GM18870 (cell line): ENCODE measurements around the gene ROR1.

Experiments
- ATAC-seq: cut with Tn5 transposase; IDR thresholded peaks from one replicate; pipeline ENCODE4 v1.9.1; 2021; ENCODE audit warnings: moderate library complexity; ENCODE audit not compliant: unreplicated experiment

Gene ROR1

DNA sequence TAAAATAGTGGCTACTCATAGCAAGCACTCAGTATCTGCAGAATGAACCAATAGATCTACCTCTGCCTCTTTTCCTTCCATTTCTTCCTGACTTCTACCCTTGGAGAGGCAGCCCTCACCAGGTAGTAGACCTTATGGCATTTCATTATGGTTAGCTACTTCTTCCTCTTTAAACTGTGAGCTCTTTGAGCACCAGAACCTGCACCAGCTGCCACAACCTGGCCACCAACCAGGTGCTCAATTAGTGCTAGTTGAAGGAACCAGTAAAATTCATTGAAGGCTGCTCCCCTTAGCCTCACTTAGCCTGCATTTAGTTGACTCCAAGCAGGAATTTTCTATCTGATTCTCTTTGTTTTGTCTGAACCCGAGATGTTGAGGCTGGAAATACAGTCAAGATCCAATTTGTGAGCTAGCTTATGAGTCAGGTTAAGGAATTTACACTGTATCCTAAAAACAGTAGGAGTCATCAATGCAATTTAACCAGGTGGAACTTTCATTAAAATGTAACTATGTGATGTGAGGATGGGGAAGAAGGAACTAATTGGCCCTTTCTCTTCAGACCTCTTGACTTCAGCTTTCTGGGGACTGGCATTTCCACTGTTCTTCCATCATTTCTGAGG, 348.1 kb downstream of the ROR1 start:
- no peak for ATAC-seq

- no peak for ATAC-seq
Observed at GRCh38 chr1:64122588-64122987, 348.8 kb downstream of the ROR1 start.

GRCh38 chr1:64124704-64125440, 351.1 kb downstream of the ROR1 start:
- no peak for ATAC-seq

- no peak for ATAC-seq
Observed at GRCh38 chr1:64126581-64126980, 352.8 kb downstream of the ROR1 start.

DNA sequence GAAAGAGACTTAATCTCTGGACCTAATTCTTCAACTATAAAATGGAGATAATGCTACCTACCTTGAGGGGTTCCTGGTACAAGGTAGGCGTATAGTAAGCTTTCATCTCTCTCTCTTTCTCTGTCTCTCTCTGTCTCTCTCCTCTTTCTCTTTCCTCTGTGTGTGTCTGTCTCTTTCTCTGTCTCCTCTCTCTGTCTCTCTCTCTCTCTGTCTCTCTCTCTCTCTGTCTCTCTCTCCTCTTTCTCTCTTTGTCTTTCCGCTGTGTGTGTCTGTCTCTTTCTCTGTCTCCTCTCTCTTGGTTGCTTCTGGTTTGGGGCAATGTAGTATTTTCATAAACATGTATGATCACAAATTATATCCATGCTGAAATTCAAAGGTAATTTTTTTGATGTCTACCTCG, 353.5 kb downstream of the ROR1 start:
- no peak for ATAC-seq

- ATAC-seq: no peak
Observed at GRCh38 chr1:64129701-64130100, 355.9 kb downstream of the ROR1 start.

GRCh38 chr1:64131155-64131554, 357.3 kb downstream of the ROR1 start:
- ATAC-seq: no peak

GRCh38 chr1:64133036-64133435, 359.2 kb downstream of the ROR1 start:
- ATAC-seq: no peak

DNA sequence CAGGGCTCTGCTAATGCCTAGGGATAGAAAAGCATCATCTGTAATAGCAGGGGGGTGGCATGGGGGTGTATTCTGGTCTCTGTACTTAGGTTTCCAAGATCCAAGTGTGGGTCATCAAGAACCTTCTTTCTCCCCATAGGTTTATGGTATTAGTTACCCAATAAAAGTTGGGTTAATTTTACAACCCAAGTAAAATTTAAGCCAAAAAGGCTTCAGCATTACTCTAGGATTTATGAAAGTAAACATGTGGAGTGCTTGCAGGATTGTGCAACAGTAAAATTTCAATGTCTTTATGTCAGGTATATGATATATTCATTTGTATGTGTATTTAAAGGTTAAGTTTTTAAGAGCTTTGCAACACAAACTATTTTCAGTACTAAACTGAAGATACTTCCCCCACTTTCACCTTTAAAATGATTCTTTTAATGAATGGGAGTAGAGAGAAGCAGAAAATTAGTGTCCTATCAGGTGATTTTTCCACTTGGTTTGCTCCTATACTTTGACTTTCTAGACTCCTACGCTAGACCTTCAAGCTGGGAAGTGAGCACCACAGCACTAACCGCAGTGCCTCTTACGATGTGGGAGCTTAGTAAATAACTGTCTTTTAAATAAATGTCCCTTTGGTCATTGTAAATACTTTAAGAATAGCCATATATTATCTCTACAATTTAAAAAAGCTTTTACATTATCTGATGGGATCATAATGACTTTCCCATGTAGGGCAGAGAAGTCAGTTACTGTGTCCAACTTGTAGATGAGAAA, 361.8 kb downstream of the ROR1 start:
- ATAC-seq: no peak

DNA sequence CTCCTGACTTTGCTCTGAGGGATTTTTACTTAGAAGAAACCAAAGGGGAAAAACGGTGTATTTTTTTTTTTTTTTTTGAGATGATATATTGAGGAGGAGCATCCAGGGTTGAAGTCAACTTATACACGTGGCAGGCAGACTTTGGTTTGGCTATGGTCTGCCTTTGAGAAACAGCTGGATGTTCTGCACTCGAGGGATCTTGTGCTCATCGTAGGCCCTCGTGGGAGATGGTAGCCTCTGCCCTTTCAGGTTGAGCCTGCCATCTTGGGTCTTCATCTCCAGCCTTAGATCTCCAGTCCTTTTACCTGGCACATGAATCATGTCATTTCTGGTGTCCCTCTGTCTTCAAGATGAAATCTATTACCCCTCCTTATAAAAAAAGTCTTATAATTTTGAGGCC, 362.5 kb downstream of the ROR1 start:
- no peak for ATAC-seq

DNA sequence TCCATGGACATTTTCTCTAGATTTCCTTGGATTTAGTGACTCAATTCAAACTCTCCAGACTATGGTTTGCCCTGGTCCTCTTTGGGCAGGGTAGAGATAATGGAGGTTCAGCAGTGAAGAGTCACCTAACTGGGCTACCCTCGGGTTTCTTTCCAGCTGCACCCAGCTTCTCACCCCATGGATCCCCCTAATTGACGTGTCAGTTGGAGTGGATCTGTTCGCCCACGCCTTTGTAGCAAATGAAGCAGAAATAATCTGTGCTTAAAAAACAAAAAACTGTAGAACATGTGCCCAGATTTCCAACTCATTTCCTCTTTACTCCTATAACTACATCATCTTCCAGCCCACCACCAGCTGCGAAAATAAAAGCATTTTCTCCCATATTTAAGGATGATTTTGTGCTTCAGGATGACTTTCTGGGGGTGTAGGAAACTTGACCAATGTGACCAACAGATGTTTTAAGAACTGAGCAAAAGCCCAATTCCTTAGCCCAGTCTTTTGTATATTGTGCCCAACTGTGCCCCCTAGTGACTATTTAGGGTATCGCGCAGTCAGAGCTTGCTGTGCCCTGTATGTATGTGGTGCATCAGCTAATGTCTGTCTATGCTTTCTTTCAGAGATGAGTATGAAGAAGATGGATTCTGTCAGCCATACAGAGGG, 363.1 kb downstream of the ROR1 start:
- no peak for ATAC-seq

- no peak for ATAC-seq
Observed at GRCh38 chr1:64137412-64137803, 363.6 kb downstream of the ROR1 start.

GRCh38 chr1:64139877-64140276, 366.1 kb downstream of the ROR1 start:
- ATAC-seq: no peak

DNA sequence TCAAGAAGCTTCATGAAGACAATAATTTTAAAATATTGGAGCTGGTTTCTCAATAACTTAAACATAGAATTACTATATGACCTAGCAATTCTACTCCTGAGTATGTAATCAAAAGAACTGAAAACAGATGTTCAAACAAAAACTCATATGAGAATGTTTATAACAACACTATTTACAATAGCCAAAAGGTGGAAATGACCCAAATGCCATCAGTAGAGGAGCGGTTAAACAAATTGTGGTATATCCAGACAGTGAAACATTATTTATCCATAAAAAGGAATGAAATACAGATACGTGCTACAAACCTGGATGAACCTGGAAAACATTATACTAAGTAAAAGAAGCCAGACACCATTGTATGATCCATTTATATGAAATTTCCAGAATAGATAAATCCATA, 366.8 kb downstream of the ROR1 start:
- ATAC-seq: no peak

- no peak for ATAC-seq
Observed at GRCh38 chr1:64147045-64147724, 373.4 kb downstream of the ROR1 start.

- no peak for ATAC-seq
Observed at GRCh38 chr1:64147759-64148158, 373.9 kb downstream of the ROR1 start.

GRCh38 chr1:64150266-64150665, 376.4 kb downstream of the ROR1 start:
- no peak for ATAC-seq

DNA sequence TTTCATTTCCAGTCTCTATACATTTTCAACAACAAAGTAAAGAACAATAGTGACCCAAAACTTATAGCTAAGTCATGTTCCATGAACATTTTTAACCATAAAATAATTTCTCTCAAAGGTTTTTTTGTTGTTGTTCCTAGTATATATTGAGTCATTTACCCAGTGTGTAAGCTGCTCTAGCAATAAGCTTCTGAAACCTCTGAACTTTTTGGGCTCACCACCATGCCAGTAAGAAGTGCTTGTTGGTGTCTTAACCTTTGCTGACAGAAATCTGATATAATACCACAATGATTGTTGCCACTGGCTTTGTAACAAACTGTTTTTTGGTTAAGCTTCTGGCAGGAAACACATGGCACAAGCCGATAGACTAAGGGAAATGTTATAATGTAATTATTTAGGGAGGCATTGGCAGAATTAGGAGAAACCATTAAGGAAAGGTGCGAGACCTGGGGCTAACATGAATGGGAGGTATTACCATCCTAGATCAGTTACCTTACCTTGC, 377.0 kb downstream of the ROR1 start:
- ATAC-seq: no peak

GRCh38 chr1:64155278-64155677, 381.5 kb downstream of the ROR1 start:
- no peak for ATAC-seq

- ATAC-seq: no peak
Observed at GRCh38 chr1:64161357-64161941, 387.6 kb downstream of the ROR1 start.
